ENCODE measurements around the gene RNF103. TPM values are rescaled to one million over a fixed set of nuclear protein-coding genes. Genes with fewer than 3 reads are reported as not detected.

RNF103 gene
- total and polyA plus RNA-seq, 2 of the 13 experiments (the other 11 are each of a cell fraction or from before 2014, with no cell fraction given): 19.8 to 21.1 TPM

DNA sequence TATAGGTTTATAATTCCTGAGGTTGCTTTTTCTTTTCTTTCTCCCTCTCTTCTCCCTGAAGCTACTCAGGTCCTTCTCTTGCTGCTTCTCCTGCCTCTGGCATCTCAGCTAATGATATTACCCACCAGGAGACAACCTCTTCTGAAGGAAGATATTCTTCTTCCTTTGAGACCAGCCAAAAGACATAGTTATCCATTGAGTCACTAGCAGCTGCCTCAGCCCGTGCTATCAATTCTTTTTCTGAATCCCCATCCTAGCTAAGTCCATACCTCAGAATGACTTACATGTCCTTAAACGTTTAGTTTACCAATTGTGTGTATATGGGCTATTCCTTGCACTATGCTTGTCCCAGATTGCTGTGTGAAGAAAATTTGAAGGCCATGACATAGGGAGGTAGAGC, 25.0 kb upstream of the RNF103 start (continued):
- TF ChIP-seq ZNF407 (CRISPR knock-in tag; IDR thresholded peaks at IDR 0.05; ENCODE audit: not compliant biosample characterization) (no peak), MEIS1 (CRISPR knock-in tag; IDR thresholded peaks at IDR 0.05; ENCODE audit: borderline replicate concordance) (no peak), ZNF33B (CRISPR knock-in tag; IDR thresholded peaks at IDR 0.05) (0 out of 2 replicates have a peak, but pooled peaks have one; percentile 19), ZNF235 (CRISPR knock-in tag; IDR thresholded peaks at IDR 0.05; ENCODE audit: borderline replicate concordance) (no peak), ZNF589 (CRISPR knock-in tag; conservative IDR thresholded peaks at IDR 0.05) (no peak), ZNF101 (CRISPR knock-in tag; IDR thresholded peaks at IDR 0.05; ENCODE audit: borderline replicate concordance, low read depth) (no peak), YEATS4 (CRISPR knock-in tag; IDR thresholded peaks at IDR 0.05; ENCODE audit: borderline replicate concordance) (no peak), KLF16 (CRISPR knock-in tag; IDR thresholded peaks at IDR 0.05) (no peak), EZH2 (conservative IDR thresholded peaks at IDR 0.05; ENCODE audit: low read depth, low read length) (no peak), HNF4G (IDR thresholded peaks at IDR 0.05; ENCODE audit: borderline replicate concordance, low read depth, low read length) (no peak), HNF4G (CRISPR knock-in tag; IDR thresholded peaks at IDR 0.05; ENCODE audit: borderline replicate concordance, low read depth) (no peak), ZBTB49 (CRISPR knock-in tag; IDR thresholded peaks at IDR 0.05; ENCODE audit: borderline replicate concordance) (no peak), ZMYM3 (CRISPR knock-in tag; IDR thresholded peaks at IDR 0.05) (no peak), ELF4 (CRISPR knock-in tag; IDR thresholded peaks at IDR 0.05; ENCODE audit: borderline replicate concordance) (no peak), HES4 (CRISPR knock-in tag; IDR thresholded peaks at IDR 0.05; ENCODE audit: borderline replicate concordance) (no peak), ZNF232 (CRISPR knock-in tag; IDR thresholded peaks at IDR 0.05; ENCODE audit: borderline replicate concordance) (no peak), TP53 (CRISPR knock-in tag; conservative IDR thresholded peaks at IDR 0.05) (no peak)
- TF ChIP-seq, protein P1, sequence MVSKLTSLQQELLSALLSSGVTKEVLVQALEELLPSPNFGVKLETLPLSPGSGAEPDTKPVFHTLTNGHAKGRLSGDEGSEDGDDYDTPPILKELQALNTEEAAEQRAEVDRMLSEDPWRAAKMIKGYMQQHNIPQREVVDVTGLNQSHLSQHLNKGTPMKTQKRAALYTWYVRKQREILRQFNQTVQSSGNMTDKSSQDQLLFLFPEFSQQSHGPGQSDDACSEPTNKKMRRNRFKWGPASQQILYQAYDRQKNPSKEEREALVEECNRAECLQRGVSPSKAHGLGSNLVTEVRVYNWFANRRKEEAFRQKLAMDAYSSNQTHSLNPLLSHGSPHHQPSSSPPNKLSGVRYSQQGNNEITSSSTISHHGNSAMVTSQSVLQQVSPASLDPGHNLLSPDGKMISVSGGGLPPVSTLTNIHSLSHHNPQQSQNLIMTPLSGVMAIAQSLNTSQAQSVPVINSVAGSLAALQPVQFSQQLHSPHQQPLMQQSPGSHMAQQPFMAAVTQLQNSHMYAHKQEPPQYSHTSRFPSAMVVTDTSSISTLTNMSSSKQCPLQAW (CRISPR knock-in tag; IDR thresholded peaks at IDR 0.05): 0 out of 2 replicates have a peak, but pooled peaks have one; percentile 9

All from HepG2 (cell line).